ENCODE data around the gene NQO2. TPM values are rescaled to one million over a fixed set of nuclear protein-coding genes. Genes with fewer than 3 reads are reported as not detected.
"Not testable (repeated sequence)": the region's sequence is repeated elsewhere in the genome, so short reads cannot be mapped to it uniquely, and the experiment has no call there.

NQO2 gene
- total RNA-seq, 1 donor from 2014 or later, result 12.7 TPM

DNA sequence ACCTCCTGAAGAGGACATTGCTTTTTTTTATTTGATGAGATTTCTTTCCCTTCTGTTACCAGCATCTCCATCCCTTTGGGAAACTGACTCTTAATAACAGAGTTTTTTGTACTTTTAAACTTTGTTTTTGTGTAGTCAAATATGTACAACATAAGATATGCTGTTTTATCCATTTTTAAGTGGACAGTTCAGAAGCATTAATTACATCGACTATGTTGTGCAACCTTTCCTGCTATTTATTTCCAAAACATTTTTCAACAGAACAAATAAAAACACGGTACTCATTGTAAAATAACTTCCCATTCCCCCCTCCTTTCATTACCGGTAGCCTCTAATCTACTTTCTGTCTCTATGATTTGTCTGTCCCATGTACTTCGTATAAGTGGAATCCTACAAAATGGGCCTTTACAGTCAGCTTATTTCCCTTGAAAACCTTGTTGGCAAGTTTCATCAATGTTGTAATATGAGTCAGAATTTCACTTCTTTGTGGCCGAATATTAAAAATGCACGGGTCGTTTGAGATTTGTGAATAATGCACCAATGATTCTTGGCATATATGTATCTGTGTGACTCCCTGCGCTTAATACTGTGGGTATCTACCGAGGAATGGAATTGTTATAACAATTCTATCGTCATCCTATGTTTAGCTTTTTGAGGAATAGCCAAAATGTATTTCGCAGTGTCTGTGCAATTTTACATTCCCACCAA, 57.5 kb downstream of the NQO2 start:
- TF ChIP-seq, protein P1, sequence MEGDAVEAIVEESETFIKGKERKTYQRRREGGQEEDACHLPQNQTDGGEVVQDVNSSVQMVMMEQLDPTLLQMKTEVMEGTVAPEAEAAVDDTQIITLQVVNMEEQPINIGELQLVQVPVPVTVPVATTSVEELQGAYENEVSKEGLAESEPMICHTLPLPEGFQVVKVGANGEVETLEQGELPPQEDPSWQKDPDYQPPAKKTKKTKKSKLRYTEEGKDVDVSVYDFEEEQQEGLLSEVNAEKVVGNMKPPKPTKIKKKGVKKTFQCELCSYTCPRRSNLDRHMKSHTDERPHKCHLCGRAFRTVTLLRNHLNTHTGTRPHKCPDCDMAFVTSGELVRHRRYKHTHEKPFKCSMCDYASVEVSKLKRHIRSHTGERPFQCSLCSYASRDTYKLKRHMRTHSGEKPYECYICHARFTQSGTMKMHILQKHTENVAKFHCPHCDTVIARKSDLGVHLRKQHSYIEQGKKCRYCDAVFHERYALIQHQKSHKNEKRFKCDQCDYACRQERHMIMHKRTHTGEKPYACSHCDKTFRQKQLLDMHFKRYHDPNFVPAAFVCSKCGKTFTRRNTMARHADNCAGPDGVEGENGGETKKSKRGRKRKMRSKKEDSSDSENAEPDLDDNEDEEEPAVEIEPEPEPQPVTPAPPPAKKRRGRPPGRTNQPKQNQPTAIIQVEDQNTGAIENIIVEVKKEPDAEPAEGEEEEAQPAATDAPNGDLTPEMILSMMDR (conservative IDR thresholded peaks at IDR 0.05; ENCODE audit: low read depth, low read length), result no peak
- no peak for DNase-seq (ENCODE audit: low read depth)
- H3K4me3 ChIP-seq (ENCODE audit: low read depth, low read length), result no peak overlapping the region

DNA sequence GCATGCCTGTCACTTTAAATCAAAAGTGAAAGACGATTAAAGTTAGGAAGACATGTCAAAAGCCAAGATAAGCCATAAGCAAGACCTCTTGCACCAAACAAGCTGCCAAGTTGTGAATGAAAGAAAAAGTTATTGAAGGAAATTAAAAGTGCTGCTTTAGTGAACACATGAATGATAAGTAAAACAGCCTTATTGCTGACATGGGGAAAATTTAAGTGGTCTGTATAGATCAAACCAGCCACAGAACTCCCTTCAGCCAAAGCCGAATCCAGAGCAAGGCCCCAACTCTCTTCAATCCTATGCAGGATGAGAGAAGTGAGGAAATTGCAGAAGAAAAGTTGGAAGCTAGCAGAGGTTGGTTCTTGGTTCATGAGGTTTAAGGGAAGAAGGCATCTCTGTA, 59.3 kb downstream of the NQO2 start:
- no peak overlapping the region for H3K4me3 ChIP-seq (ENCODE audit: low read depth, low read length)
- TF ChIP-seq, protein P1 (conservative IDR thresholded peaks at IDR 0.05; ENCODE audit: low read depth, low read length), result no peak
- DNase-seq (ENCODE audit: low read depth), result no peak

DNA sequence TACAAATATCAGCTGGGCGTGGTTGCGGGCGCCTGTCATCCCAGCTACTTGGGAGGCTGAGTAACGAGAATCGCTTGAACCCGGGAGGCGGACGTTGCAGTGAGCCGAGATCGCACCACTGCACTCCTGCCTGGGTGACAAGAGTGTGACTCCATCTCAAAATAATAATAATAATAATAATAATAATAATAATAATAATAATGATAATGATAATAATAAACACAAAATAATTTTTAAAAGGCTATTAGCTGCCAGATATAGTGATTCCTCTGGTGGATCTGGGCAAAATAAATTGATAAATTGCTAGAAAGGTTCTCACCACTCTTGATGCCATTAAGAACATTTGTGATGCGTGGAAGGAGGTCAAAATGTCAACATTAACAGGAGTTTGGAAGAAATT, 60.4 kb downstream of the NQO2 start:
- not testable (repeated sequence) for DNase-seq (ENCODE audit: low read depth); H3K4me3 ChIP-seq (ENCODE audit: low read depth, low read length)

DNA sequence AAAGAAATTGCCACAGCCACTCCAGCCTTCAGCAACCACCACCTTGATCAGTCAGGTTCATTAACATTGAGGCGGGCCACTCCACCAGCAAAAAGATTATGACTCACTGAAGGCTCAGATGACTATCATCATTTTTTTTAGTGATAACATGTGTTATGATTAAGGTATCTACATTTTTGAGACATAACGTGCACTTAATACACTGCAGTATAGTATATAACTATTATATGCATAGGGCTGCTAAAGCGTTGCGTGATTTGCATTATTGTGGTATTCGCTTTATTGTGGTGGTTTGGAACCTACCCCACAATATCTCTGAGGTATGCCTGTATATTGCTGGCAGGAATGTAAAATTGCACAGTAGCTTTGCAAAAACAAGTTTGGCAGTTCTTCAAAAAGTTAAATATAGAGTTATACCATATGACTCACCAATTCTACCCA, 61.8 kb downstream of the NQO2 start:
- DNase-seq (ENCODE audit: low read depth), result no peak
- TF ChIP-seq, protein P1 (conservative IDR thresholded peaks at IDR 0.05; ENCODE audit: low read depth, low read length), result no peak
- H3K4me3 ChIP-seq (ENCODE audit: low read depth, low read length), result no peak overlapping the region

DNA sequence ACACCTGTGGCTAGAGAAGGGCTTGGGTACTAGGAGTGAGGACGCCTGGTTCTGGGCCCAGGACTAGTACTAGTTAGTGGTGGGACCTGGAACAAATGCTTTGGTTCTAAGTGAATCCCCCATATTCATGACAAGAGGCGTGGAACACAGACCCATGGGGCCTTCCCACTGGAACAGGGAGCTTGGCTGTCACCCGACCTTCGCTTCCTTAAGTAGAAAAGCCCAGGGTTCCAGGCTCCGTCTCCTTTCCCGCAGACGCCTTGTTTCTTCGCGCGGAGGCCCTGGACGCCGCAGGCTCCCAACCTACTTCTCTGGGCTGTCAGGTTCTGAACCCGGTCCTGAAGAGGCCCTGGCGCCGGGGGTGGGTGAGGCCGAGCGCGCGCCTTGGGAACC, 63.6 kb downstream of the NQO2 start:
- not testable (repeated sequence) for DNase-seq (ENCODE audit: low read depth)
- H3K4me3 ChIP-seq (ENCODE audit: low read depth, low read length), result peak overlapping the region; percentile 93

DNA sequence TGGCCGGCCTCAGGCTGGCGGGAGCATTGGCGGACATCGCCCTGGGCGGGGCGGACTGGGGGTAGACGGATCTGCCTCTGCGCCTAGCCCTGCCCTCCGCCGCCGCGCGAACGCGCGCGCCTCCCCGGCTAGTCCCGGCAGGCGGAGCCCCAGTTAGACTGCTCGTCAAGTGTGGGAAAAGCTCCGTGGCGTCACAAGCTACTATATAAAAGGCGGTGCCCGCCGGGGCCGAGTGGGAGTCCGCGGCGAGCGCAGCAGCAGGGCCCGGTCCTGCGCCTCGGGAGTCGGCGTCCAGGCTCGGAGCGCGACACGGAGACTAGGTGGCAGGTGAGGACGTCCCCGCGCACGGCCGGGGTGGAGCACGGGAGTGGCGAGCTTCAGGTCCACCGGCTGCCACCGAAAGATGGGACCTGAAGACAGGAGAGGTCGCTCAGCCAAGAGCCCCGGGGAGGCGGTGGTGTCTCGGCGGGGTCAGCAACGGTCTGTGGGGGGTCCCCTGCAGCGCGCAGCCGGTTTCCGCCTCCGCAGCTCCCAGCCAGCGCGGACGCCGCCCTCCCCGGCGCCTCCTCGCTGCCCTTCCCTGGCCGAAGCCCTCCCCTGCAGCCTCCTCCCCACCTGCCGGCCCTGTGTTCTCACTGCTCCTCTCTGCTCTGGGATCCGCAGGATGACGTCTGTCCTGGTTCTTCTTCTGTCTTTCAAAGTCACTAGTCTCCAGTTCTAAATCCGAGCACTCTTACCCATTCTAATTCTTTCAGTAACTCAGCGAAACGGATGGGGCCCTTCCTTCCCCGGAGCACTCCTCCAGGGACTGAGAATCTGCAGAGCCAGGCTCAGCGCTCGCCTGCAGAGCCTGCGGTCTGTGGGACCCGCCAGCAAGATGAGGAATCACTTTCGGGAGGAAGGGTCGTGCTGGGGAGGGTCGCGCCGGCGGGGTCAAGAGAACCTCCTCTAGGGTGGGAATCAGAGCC, 64.3 kb downstream of the NQO2 start:
- TF ChIP-seq, protein P1 (conservative IDR thresholded peaks at IDR 0.05; ENCODE audit: low read depth, low read length), result no peak
- peak overlapping the region; percentile 93 for H3K4me3 ChIP-seq (ENCODE audit: low read depth, low read length)
- peak; percentile 56 for DNase-seq (ENCODE audit: low read depth)

DNA sequence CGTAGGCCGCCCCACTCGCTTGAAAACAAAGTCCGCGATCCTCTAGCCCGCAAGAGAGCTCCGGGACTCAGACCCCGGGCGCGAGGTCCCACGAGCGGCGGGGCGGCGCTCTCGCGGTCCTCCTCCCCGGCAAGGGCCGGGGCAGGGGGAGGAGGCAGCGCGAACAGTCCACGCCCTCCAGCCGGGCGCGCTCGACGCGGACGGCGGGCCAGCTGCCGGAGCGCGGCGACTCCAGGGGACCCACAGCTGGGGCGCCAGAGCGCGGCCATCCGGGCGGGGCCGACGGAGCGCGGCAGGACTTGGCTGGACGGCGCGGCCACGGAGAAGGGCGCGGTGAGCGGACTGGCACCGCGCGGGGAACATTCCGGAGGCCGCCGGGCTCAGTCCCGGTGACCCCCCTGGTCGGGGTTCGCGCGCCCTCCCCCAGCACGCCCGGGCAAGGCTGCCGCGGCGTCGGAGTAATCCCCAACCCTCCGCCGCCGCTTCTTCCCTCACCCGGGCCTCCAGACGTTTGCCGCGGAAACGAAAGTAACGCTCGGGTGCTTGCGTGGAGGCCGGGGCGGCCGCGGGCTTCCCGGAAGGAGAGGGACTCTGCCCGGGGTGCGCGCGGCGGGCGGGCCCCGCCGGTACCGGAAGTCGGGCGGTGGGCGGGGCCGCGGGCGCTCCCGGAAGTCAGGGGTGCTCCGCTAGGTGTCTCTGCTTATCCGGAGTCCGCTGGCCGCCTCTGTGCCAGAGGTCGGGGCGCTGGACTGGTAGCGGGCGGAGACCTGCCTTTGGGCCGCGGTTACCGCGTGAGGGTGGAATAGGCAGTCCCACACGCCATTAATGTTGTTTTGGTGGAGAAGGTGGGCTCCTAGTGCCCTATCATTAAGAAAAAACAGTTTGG, 68.9 kb downstream of the NQO2 start, which contains the start of gene RIPK1:
Gene RIPK1 (plus strand): TSS at position 166 of the 886 bp plus-strand sequence. CDS start 8,330 bp downstream, outside the sequence.
- peak within 1 kb of the TSS; percentile 65 for H3K4me3 ChIP-seq (ENCODE audit: low read depth, low read length)
- TF ChIP-seq, protein P1 (conservative IDR thresholded peaks at IDR 0.05; ENCODE audit: low read depth, low read length), result peak; percentile 28
- DNase-seq (ENCODE audit: low read depth), result no peak

Other genes with a start within 250 kb of the NQO2 start
- gene MYLK4, start 249.0 kb upstream of the NQO2 start, total RNA-seq, result 0.07 and 0.46 TPM in 2 replicates
- 65.5 and 71.4 TPM in 2 replicates for gene WRNIP1, start 234.5 kb upstream of the NQO2 start, total RNA-seq
- gene SERPINB1, start 158.0 kb upstream of the NQO2 start, total RNA-seq, result 23.7 and 32.4 TPM in 2 replicates
- 17.4 and 29.6 TPM in 2 replicates for gene SERPINB9, start 96.6 kb upstream of the NQO2 start, total RNA-seq
- gene SERPINB6, start 28.3 kb upstream of the NQO2 start, total RNA-seq, result 103 and 120 TPM in 2 replicates
- gene RIPK1, start 68.6 kb downstream of the NQO2 start, total RNA-seq, result 12.9 and 15.4 TPM in 2 replicates
- 15.1 and 30.7 TPM in 2 replicates for gene BPHL, start 118.8 kb downstream of the NQO2 start, total RNA-seq
- gene TUBB2A, start 157.7 kb downstream of the NQO2 start, total RNA-seq, result 158 and 190 TPM in 2 replicates
- 213 and 219 TPM in 2 replicates for gene TUBB2B, start 227.8 kb downstream of the NQO2 start, total RNA-seq